ENCODE results near the gene NFATC3.

- TF ChIP-seq CTCF (IDR thresholded peaks at IDR 0.05) = no peak
- TF ChIP-seq POLR2A (IDR thresholded peaks at IDR 0.05) = no peak
Measured at GRCh38 chr16:68237243-68238028, 152.3 kb downstream of the NFATC3 start.
